ENCODE results near the gene ANTXRL.

DNA sequence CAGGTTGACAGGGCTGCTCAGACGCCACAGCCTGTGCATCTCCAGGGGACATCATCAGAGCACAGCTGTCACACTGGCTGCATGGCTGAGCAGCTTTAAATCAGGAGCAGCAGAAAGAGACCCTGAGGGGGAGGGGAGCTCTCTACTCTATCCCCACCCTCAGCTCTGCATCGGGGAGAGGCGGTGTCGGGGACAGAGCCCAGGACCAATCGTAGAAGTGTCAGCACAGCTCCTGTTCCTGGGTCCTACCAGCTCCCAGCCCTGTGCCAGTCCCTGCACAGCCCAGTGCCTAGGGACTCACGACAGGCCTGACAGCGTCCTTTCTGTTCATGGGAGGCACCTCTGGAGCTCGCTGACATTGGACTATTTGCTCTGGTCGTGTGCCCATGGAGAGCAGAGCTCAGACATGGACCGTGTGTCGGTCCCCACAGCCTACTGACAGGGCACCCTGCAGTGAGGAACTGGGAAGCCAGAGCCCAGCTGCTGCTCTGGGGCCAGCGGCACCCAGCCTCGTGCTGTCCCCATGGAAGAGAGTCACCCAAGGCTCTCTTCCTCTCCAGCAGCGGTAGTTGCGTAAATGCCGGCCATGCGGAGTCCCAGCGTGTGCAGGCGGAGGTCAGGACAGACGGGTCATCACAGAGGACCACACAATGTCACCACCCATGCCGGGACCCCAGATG, 20.4 kb upstream of the ANTXRL start:
- TF ChIP-seq TAF1 (IDR thresholded peaks at IDR 0.05; ENCODE audit: low read depth, low read length) (no peak), BACH1 (IDR thresholded peaks at IDR 0.05; ENCODE audit: low read length) (no peak), RAD21 (IDR thresholded peaks at IDR 0.05 in 1 of 2, conservative IDR thresholded peaks at IDR 0.05 in 1 of 2; ENCODE audit: low read depth in 2 of 2, low read length in 2 of 2) (no peak), FOSL1 (IDR thresholded peaks at IDR 0.05; ENCODE audit: insufficient read depth, low read depth, low read length) (no peak), RFX5 (IDR thresholded peaks at IDR 0.05; ENCODE audit: borderline replicate concordance, low read depth, low read length) (no peak), YY1 (IDR thresholded peaks at IDR 0.05; ENCODE audit: low read depth, low read length) (no peak)
- TF ChIP-seq, protein P1, sequence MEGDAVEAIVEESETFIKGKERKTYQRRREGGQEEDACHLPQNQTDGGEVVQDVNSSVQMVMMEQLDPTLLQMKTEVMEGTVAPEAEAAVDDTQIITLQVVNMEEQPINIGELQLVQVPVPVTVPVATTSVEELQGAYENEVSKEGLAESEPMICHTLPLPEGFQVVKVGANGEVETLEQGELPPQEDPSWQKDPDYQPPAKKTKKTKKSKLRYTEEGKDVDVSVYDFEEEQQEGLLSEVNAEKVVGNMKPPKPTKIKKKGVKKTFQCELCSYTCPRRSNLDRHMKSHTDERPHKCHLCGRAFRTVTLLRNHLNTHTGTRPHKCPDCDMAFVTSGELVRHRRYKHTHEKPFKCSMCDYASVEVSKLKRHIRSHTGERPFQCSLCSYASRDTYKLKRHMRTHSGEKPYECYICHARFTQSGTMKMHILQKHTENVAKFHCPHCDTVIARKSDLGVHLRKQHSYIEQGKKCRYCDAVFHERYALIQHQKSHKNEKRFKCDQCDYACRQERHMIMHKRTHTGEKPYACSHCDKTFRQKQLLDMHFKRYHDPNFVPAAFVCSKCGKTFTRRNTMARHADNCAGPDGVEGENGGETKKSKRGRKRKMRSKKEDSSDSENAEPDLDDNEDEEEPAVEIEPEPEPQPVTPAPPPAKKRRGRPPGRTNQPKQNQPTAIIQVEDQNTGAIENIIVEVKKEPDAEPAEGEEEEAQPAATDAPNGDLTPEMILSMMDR (IDR thresholded peaks at IDR 0.05; ENCODE audit: control extremely low read depth in 1 of 3, insufficient read depth in 1 of 3, low read depth in 1 of 3, low read length in 3 of 3) = no peak

All from H1 (cell line).